PC-9 (cell line): Measurements from ENCODE around the gene LYPLA2.

Source experiments
- CTCF ChIP-seq: fragments of 200-600 bp; sonication (generic); conservative IDR thresholded peaks from 2 replicates; pipeline ENCODE4 v1.6.1; 2017; ENCODE audit warnings: mixed run types, antibody characterized with exemption, mild to moderate bottlenecking, moderate library complexity
- EZH2 ChIP-seq: fragments of 200-600 bp; sonication (generic); IDR thresholded peaks from 2 replicates; pipeline ENCODE4 v1.8.0; 2017; ENCODE audit warnings: antibody characterized with exemption, low read depth

- TF ChIP-seq CTCF, result no peak
- TF ChIP-seq EZH2, result no peak
These were observed 2.3 kb downstream of the LYPLA2 start for GRCh38 chr1:23793018-23793781.
